DOHH2 (cell line): ENCODE data around the gene PGM2L1.

Experiments
- EZH2phosphoT487 ChIP-seq: fragments of 200-600 bp; sonication (generic); IDR thresholded peaks from 2 replicates; pipeline ENCODE4 v1.6.1; 2017; ENCODE audit warnings: borderline replicate concordance, mild to moderate bottlenecking, antibody characterized with exemption, low read length, moderate library complexity, mixed read lengths
- TF ChIP-seq, protein P1 (sequence below): fragments of 200-600 bp; sonication (generic); IDR thresholded peaks from one replicate; pipeline ENCODE4 v1.5.1; 2014; ENCODE audit warnings: antibody characterized with exemption, mild to moderate bottlenecking, low read depth, low read length; ENCODE audit not compliant: poor library complexity, severe bottlenecking

DNA sequence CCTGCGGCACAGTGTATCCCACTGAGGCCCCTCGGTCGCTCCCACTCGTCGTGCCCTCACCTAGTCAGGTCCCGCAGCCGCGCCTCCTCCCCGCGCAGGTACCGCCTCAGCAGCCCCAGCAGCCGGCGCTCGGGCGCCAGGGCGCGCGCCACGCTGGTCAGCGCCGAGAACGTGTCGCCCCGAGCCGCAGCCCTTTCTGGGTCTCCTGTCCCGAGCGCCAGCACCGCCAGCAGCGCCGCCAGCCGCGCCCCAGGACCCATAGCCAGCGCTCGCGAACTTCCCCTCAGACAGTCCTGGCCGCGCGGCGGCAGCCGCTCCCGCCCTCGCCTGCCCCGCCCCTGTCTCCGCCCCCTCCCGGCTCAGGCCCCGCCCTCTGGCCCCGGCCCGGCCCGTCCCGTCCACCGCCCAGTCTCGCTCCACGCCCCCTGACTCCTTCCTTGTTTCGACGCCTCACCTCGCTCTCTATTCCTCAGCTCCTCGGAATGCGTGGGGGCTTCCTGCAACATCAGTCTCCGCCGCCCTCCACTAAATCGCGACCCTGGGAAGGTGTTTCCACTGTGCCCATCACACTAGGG, 86.8 kb downstream of the PGM2L1 start, which contains the start of gene P4HA3:
- TF ChIP-seq, protein P1, sequence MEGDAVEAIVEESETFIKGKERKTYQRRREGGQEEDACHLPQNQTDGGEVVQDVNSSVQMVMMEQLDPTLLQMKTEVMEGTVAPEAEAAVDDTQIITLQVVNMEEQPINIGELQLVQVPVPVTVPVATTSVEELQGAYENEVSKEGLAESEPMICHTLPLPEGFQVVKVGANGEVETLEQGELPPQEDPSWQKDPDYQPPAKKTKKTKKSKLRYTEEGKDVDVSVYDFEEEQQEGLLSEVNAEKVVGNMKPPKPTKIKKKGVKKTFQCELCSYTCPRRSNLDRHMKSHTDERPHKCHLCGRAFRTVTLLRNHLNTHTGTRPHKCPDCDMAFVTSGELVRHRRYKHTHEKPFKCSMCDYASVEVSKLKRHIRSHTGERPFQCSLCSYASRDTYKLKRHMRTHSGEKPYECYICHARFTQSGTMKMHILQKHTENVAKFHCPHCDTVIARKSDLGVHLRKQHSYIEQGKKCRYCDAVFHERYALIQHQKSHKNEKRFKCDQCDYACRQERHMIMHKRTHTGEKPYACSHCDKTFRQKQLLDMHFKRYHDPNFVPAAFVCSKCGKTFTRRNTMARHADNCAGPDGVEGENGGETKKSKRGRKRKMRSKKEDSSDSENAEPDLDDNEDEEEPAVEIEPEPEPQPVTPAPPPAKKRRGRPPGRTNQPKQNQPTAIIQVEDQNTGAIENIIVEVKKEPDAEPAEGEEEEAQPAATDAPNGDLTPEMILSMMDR: no peak
- TF ChIP-seq EZH2phosphoT487: no peak
